Stimulated activated CD8-positive, alpha-beta memory T cell treated with anti-CD3 and anti-CD28 coated beads, Interleukin-4, amount 100 ng/mL, for 24 hours (primary cell): ENCODE results near the gene CHAC2.
"Not testable (repeated sequence)": the region's sequence is repeated elsewhere in the genome, so short reads cannot be mapped to it uniquely, and the experiment has no call there.

Experiments used
- DNase-seq: peaks from one replicate; pipeline ENCODE4 v3.0.0-alpha.2; 2020; ENCODE audit warnings: low read depth

The CHAC2 gene

GRCh38 chr2:53778536-53779162, 11.0 kb downstream of the CHAC2 start:
- DNase-seq = no peak

- DNase-seq = no peak
These were observed 12.5 kb downstream of the CHAC2 start for GRCh38 chr2:53780056-53780455.

GRCh38 chr2:53782676-53783075, 15.1 kb downstream of the CHAC2 start:
- no peak for DNase-seq

- no peak for DNase-seq
These were observed 16.8 kb downstream of the CHAC2 start for GRCh38 chr2:53784436-53784835.

GRCh38 chr2:53785366-53785765, 17.8 kb downstream of the CHAC2 start:
- DNase-seq = no peak

GRCh38 chr2:53786352-53786704, 18.7 kb downstream of the CHAC2 start:
- DNase-seq = peak; percentile 4

- DNase-seq = peak; percentile 85
These were observed 19.4 kb downstream of the CHAC2 start, which contains the start of the genes ASB3 and ERLEC1 for GRCh38 chr2:53786705-53787613. ASB3 (minus strand) TSS chr2:53786953; CDS start chr2:53765572, 21,381 bp downstream. ERLEC1 (plus strand) TSS chr2:53787044; CDS start chr2:53787211, 167 bp downstream.

GRCh38 chr2:53787614-53788289, 20.1 kb downstream of the CHAC2 start:
- no peak for DNase-seq

GRCh38 chr2:53793261-53793660, 25.7 kb downstream of the CHAC2 start:
- no peak for DNase-seq

GRCh38 chr2:53793821-53794220, 26.2 kb downstream of the CHAC2 start:
- DNase-seq = no peak

- no peak for DNase-seq
These were observed 33.9 kb downstream of the CHAC2 start for GRCh38 chr2:53801547-53801946.

- no peak for DNase-seq
These were observed 35.1 kb downstream of the CHAC2 start for GRCh38 chr2:53802617-53803151.

- no peak for DNase-seq
These were observed 44.0 kb downstream of the CHAC2 start for GRCh38 chr2:53811601-53812000.

- no peak for DNase-seq
These were observed 45.5 kb downstream of the CHAC2 start for GRCh38 chr2:53813151-53813550.

GRCh38 chr2:53818854-53819435, 51.3 kb downstream of the CHAC2 start:
- DNase-seq = no peak

GRCh38 chr2:53819634-53820033, 52.0 kb downstream of the CHAC2 start:
- no peak for DNase-seq

- no peak for DNase-seq
These were observed 52.4 kb downstream of the CHAC2 start for GRCh38 chr2:53820048-53820447.

- DNase-seq = no peak
These were observed 53.1 kb downstream of the CHAC2 start for GRCh38 chr2:53820711-53821110.

GRCh38 chr2:53821810-53822209, 54.2 kb downstream of the CHAC2 start:
- DNase-seq = no peak

- not testable (repeated sequence) for DNase-seq
These were observed 56.0 kb downstream of the CHAC2 start for GRCh38 chr2:53823639-53824038.
